IMR-90 (cell line): ENCODE results near the gene KLHL2. TPM values are rescaled to one million over a fixed set of nuclear protein-coding genes. Genes with fewer than 3 reads are reported as not detected.

Experiments used
- ATAC-seq: fragments of 200-7000 bp; cut with Tn5 transposase; 2 replicates; pipeline ENCODE4 v1.9.1; 2020; ENCODE audit warnings: low read depth, mild to moderate bottlenecking, moderate library complexity
- Bru-seq: library from RNA; stranded (reverse); fragments of 400-500 nt; gene quantifications from one replicate; lab custom pipeline; 2021; lab: Mats Ljungman, UMichigan
- BruChase-seq, 2 experiments: library from RNA; stranded (reverse); fragments of 400-500 nt; gene quantifications; one replicate each; lab custom pipeline; 2021; lab: Mats Ljungman, UMichigan
- BruUV-seq: library from RNA; stranded (reverse); fragments of 400-500 nt; replicated peaks from 2 replicates; lab custom pipeline; 2021; lab: Mats Ljungman, UMichigan
- CTCF ChIA-PET: fragments of 300-600 bp; formaldehyde crosslinking; extraction: SDS; loops from one replicate; lab custom pipeline; 2021; ENCODE audit warnings: antibody characterized with exemption; lab: Yijun Ruan, JAX
- POLR2A ChIA-PET: fragments of 300-600 bp; sonication (Branson Sonifier 250); formaldehyde crosslinking; loops from one replicate; lab custom pipeline; 2022; ENCODE audit warnings: antibody characterized with exemption; ENCODE audit not compliant: unreplicated experiment; lab: Charles Lee
- DNase-seq: peaks from one replicate; pipeline ENCODE4 v3.0.0; 2013
- H2AFZ ChIP-seq: replicated peaks from 2 replicates; pipeline ENCODE3; 2013; ENCODE audit warnings: low read length, mild to moderate bottlenecking; ENCODE audit not compliant: poor library complexity
- H2AK5ac ChIP-seq: 2 replicates; pipeline ENCODE4 v1.6.1; 2013; ENCODE audit warnings: low read depth, low read length, inconsistent platforms
- H2AK9ac ChIP-seq: replicated peaks from 2 replicates; pipeline ENCODE3; 2013; ENCODE audit warnings: mild to moderate bottlenecking, low read depth, low read length, moderate library complexity; ENCODE audit not compliant: poor library complexity
- H2BK120ac ChIP-seq: 2 replicates; pipeline ENCODE4 v1.6.1; 2013; ENCODE audit warnings: low read depth, low read length, inconsistent platforms
- H2BK15ac ChIP-seq: 3 replicates; pipeline ENCODE4 v1.6.1; 2013; ENCODE audit warnings: low read depth, low read length, inconsistent platforms
- H2BK20ac ChIP-seq: 2 replicates; pipeline ENCODE4 v1.6.1; 2013; ENCODE audit warnings: low read depth, mild to moderate bottlenecking, inconsistent platforms, low read length, moderate library complexity
- H2BK5ac ChIP-seq: 2 replicates; pipeline ENCODE4 v1.6.1; 2013; ENCODE audit warnings: mild to moderate bottlenecking, low read depth, low read length, inconsistent platforms; ENCODE audit not compliant: poor library complexity, severe bottlenecking
- H3K14ac ChIP-seq: replicated peaks from 2 replicates; pipeline ENCODE4 v1.6.1; 2013; ENCODE audit warnings: low read depth, low read length, inconsistent platforms
- H3K18ac ChIP-seq: 2 replicates; pipeline ENCODE4 v1.6.1; 2013; ENCODE audit warnings: low read depth, low read length, control low read depth
- H3K23ac ChIP-seq: 2 replicates; pipeline ENCODE4 v1.6.1; 2013; ENCODE audit warnings: low read depth, low read length, inconsistent platforms
- H3K27ac ChIP-seq: 2 replicates; pipeline ENCODE4 v1.5.1; 2013; ENCODE audit warnings: mild to moderate bottlenecking, control low read depth, low read length; ENCODE audit not compliant: insufficient read depth
- H3K27me3 ChIP-seq: 2 replicates; pipeline ENCODE4 v1.6.1; 2013; ENCODE audit warnings: low read length; ENCODE audit not compliant: control insufficient read depth, insufficient read depth
- H3K36me3 ChIP-seq: 2 replicates; pipeline ENCODE4 v1.6.1; 2013; ENCODE audit warnings: low read length, mixed read lengths; ENCODE audit not compliant: control insufficient read depth, insufficient read depth
- H3K4ac ChIP-seq: 2 replicates; pipeline ENCODE4 v1.6.1; 2013; ENCODE audit warnings: low read depth, low read length, inconsistent platforms
- H3K4me1 ChIP-seq: 2 replicates; pipeline ENCODE4 v1.6.1; 2013; ENCODE audit warnings: low read length, mixed read lengths; ENCODE audit not compliant: control insufficient read depth, insufficient read depth
- H3K4me2 ChIP-seq: 2 replicates; pipeline ENCODE4 v1.6.1; 2013; ENCODE audit warnings: low read depth, mild to moderate bottlenecking, control low read depth, low read length, moderate library complexity
- H3K4me3 ChIP-seq: 2 replicates; pipeline ENCODE4 v1.5.1; 2013; ENCODE audit warnings: low read depth, mild to moderate bottlenecking, control low read depth, low read length, moderate library complexity; ENCODE audit not compliant: insufficient read depth
- H3K56ac ChIP-seq: 2 replicates; pipeline ENCODE4 v1.6.1; 2013; ENCODE audit warnings: low read length, inconsistent platforms; ENCODE audit not compliant: insufficient read depth; ENCODE audit errors: extremely low read depth
- H3K79me1 ChIP-seq, 2 experiments: 2 replicates each; pipeline ENCODE4 v1.6.1; 2013; ENCODE audit warnings: low read length in 2 of 2, inconsistent platforms in 1 of 2, low read depth in 1 of 2
- H3K9ac ChIP-seq: 2 replicates; pipeline ENCODE4 v1.6.1; 2013; ENCODE audit warnings: low read depth, low read length, control low read depth
- H3K9me1 ChIP-seq: 2 replicates; pipeline ENCODE4 v1.6.1; 2013; ENCODE audit warnings: low read length, inconsistent platforms; ENCODE audit not compliant: insufficient read depth
- H3K9me3 ChIP-seq: 2 replicates; pipeline ENCODE4 v1.6.1; 2013; ENCODE audit warnings: low read length; ENCODE audit not compliant: control insufficient read depth, insufficient read depth
- H4K20me1 ChIP-seq: 2 replicates; pipeline ENCODE4 v1.6.1; 2013; ENCODE audit warnings: low read length, inconsistent platforms; ENCODE audit not compliant: insufficient read depth
- H4K5ac ChIP-seq: 2 replicates; pipeline ENCODE4 v1.6.1; 2013; ENCODE audit warnings: mild to moderate bottlenecking, low read depth, low read length, control low read depth
- H4K8ac ChIP-seq, 2 experiments: 2 replicates each; pipeline ENCODE4 v1.6.1; 2013; ENCODE audit warnings: low read depth in 2 of 2, low read length in 2 of 2, control low read depth in 1 of 2, inconsistent platforms in 1 of 2
- H4K91ac ChIP-seq: 2 replicates; pipeline ENCODE4 v1.6.1; 2013; ENCODE audit warnings: low read depth, low read length, inconsistent platforms; ENCODE audit not compliant: insufficient read depth
- CEBPB ChIP-seq: IDR thresholded peaks from 2 replicates; pipeline ENCODE4 v1.6.1; 2012; ENCODE audit warnings: low read depth, low read length, improper control_type of control experiment
- POLR2A ChIP-seq: IDR thresholded peaks from 2 replicates; pipeline ENCODE4 v1.6.1; 2012; ENCODE audit warnings: mild to moderate bottlenecking, low read depth, low read length
- WGBS, 2 experiments: methylation state at CpG; one replicate each; pipeline versions ENCODE4 v1.1.5 to v1.1.7; 2013; ENCODE audit warnings: missing lambda C conversion rate in 2 of 2; ENCODE audit not compliant: insufficient read length in 1 of 2; ENCODE audit errors: extremely low coverage in 2 of 2; 5-methylcytosine and 5-hydroxymethylcytosine counted together
- dilution Hi-C: fragments of 300-500 bp; cut with HindIII; formaldehyde crosslinking; loops from one replicate; pipeline ENCODE4 v1.14.3; 2018; ENCODE audit warnings: low sequenced_read_pairs; ENCODE audit not compliant: unreplicated experiment
- in situ Hi-C: fragments of 300-500 bp; cut with MboI; formaldehyde crosslinking; loops from 3 replicates; pipeline ENCODE4 v1.14.3; 2019; ENCODE audit warnings: low sequenced_read_pairs, inconsistent platforms, mixed read lengths
- intact Hi-C: fragments of 100-400 bp; cut with micrococcal nuclease; formaldehyde crosslinking; loops from 2 replicates; pipeline ENCODE4 v1.10.0; 2022
- long read RNA-seq: library from polyadenylated mRNA; unstranded; transcript quantifications from one replicate; pipeline ENCODE4 v2.0.0, GENCODE V29; 2021; ENCODE audit not compliant: unreplicated experiment
- polyA plus RNA-seq, 3 experiments: library from polyadenylated mRNA; depleted of rRNA; stranded (reverse); fragments of >200 nt; gene quantifications; 2 replicates each; pipeline ENCODE4 v1.2.3, GENCODE V29; 2012; ENCODE audit warnings: low replicate concordance in 1 of 3
- total RNA-seq: library from RNA; depleted of rRNA; stranded (reverse); fragments of >200 nt; gene quantifications from 2 replicates; pipeline ENCODE4 v1.2.3, GENCODE V29; 2012; rRNA removed

The KLHL2 gene, protein sequence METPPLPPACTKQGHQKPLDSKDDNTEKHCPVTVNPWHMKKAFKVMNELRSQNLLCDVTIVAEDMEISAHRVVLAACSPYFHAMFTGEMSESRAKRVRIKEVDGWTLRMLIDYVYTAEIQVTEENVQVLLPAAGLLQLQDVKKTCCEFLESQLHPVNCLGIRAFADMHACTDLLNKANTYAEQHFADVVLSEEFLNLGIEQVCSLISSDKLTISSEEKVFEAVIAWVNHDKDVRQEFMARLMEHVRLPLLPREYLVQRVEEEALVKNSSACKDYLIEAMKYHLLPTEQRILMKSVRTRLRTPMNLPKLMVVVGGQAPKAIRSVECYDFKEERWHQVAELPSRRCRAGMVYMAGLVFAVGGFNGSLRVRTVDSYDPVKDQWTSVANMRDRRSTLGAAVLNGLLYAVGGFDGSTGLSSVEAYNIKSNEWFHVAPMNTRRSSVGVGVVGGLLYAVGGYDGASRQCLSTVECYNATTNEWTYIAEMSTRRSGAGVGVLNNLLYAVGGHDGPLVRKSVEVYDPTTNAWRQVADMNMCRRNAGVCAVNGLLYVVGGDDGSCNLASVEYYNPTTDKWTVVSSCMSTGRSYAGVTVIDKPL
- total RNA-seq: 12.4 and 20.6 TPM in 2 replicates
- polyA plus RNA-seq (2012; rRNA removed): 8.7 and 11.0 TPM in 2 replicates
- 2.4 and 4.5 TPM in 2 replicates for polyA plus RNA-seq (2012; cell fraction: cytosol; rRNA removed)
- polyA plus RNA-seq (2012; cell fraction: nucleus; rRNA removed; ENCODE audit: low replicate concordance): 1.0 and 11.6 TPM in 2 replicates
- Bru-seq, nascent RNA: percentile 72 among the genes with signal in this experiment
- BruChase-seq, experiment 1, labeled RNA remaining after a 6-hour chase: percentile 56 among the genes with signal in this experiment
- percentile 60 among the genes with signal in this experiment for BruChase-seq, experiment 2, labeled RNA remaining after a 2-hour chase
- long read RNA-seq, transcript KLHL2-201 (15 exons, 3,134 nt): major isoform, 21 of 44 reads
- long read RNA-seq, partial matches to known transcripts: 6 of 44 reads
- long read RNA-seq, other reads (novel, unspliced or antisense): 17 of 44 reads

DNA sequence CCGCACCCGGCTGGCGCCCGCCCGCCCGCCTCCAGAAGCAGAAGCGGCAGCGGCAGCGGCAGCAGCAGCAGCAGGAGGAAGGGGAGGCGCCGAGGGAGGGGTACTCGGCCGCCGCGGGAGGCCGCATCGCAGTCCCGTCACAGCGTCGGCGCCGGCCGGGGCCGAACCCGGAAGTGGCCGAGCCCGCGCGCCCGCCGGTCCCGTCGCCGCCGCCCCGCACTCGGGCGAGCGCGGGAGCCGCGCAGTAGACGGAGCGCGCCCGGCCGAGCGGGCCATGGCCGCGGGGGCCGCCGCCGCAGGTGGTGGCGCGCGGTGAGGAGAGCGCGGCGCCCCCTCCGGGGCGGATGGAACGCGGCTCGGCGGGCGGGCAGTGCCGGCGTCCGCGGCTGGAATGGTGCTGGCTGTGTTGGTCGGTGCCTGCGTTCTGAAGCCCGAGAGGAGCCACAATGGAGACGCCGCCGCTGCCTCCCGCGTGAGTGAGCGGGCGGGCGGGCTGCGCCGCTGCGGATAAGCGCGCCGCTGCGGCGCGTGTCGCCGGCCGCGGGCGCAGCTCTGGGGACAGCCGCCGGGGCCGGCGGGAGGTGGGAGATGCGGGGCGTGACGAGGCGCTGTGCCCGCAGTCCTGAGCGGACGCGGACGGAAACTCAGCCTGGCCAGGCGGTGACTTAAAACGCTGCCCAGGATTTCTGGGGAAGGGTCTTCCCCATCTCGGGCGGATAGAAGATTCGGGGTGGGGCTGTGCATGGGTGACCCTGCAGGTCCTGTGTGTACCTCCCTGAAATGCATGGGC is at the start of gene KLHL2:
TSS of gene KLHL2 (plus strand) at position 131 of the 790 bp plus-strand sequence. CDS start at position 447, 316 bp downstream.
- CTCF ChIA-PET: no interaction called here
- Histone ChIP-seq H3K4me2 (peak within 1 kb of the TSS; percentile 97), H3K4me3 (peak within 1 kb of the TSS; percentile 74), H3K14ac (no peak within 1 kb of the TSS; the same call in 1 of the 2 replicates), H3K56ac (peak within 1 kb of the TSS; percentile 9; the same call in 1 of the 2 replicates), H4K5ac (peak within 1 kb of the TSS; percentile 11; the same call in 1 of the 2 replicates), H3K9me3 (no peaks in the 10 kb centered on the region), H3K79me1 (peaks cover 14 to 21% of the 10 kb centered on the region in 2 experiments; a peak in 3 of 4 replicates), H2BK120ac (no peak within 1 kb of the TSS), H2BK20ac (no peak within 1 kb of the TSS), H3K18ac (no peak within 1 kb of the TSS; the same call in 1 of the 2 replicates), H2AK5ac (peak within 1 kb of the TSS; percentile 45; the same call in 1 of the 2 replicates), H3K9ac (peak within 1 kb of the TSS; percentile 74), H2AFZ (peak within 1 kb of the TSS; percentile 86), H3K9me1 (0 out of 2 replicates have a peak, but pooled peaks cover 2% of the 10 kb centered on the region), H3K4ac (peak within 1 kb of the TSS; percentile 21; the same call in 1 of the 2 replicates), H3K23ac (peak within 1 kb of the TSS; percentile 73), H4K91ac (no peak within 1 kb of the TSS), H4K8ac (peak within 1 kb of the TSS; percentile 25 to 36; a peak in 2 of 4 replicates), H2BK15ac (no peak within 1 kb of the TSS), H3K27ac (peak within 1 kb of the TSS; percentile 3; the same call in 1 of the 2 replicates), H2AK9ac (peak within 1 kb of the TSS; percentile 60), H3K36me3 (no peaks in the 10 kb centered on the region), H4K20me1 (peaks cover 3% of the 10 kb centered on the region; the same call in 1 of the 2 replicates), H3K4me1 (peaks cover 4% of the 10 kb centered on the region; the same call in 1 of the 2 replicates), H2BK5ac (no peak within 1 kb of the TSS), H3K27me3 (no peaks in the 10 kb centered on the region)
- dilution Hi-C loops (no loop called here), in situ Hi-C loops (loop anchor here (25.0 kb wide), 1 partner anchor 130 kb away; the partner anchor contains the start of gene MSMO1), intact Hi-C loops (loop anchor here (1.0 kb wide), 1 partner anchor 120 kb away; the partner anchor contains the start of gene MSMO1)
- ATAC-seq (peak; percentile 94), DNase-seq (peak; percentile 74)
- 0% methylated on average over 60 of the region's 113 CpGs; no CpG with 5 or more reads in 1 of the 2 experiments for WGBS, 2 experiments
- POLR2A ChIA-PET: no interaction called here
- BruUV-seq: no TSS peak
- TF ChIP-seq CEBPB (no peak), POLR2A (peak; percentile 53)
